GM18498 (cell line): Measurements from ENCODE around the gene ATP2A3.

ENCODE experiments used
- ATAC-seq: cut with Tn5 transposase; IDR thresholded peaks from one replicate; pipeline ENCODE4 v1.9.1; 2021; ENCODE audit warnings: mild to moderate bottlenecking, moderate library complexity; ENCODE audit not compliant: unreplicated experiment

ATP2A3 gene

GRCh38 chr17:3875317-3875716 lies 88.9 kb downstream of the ATP2A3 start:
- no peak for ATAC-seq
